NCI-H1417 (cell line): Measurements from ENCODE around the gene REN.

Source experiments
- DNase-seq, 3 experiments: peaks; one replicate each; lab custom pipeline; 2025; lab: John Stamatoyannopoulos, UW

Gene REN

DNA sequence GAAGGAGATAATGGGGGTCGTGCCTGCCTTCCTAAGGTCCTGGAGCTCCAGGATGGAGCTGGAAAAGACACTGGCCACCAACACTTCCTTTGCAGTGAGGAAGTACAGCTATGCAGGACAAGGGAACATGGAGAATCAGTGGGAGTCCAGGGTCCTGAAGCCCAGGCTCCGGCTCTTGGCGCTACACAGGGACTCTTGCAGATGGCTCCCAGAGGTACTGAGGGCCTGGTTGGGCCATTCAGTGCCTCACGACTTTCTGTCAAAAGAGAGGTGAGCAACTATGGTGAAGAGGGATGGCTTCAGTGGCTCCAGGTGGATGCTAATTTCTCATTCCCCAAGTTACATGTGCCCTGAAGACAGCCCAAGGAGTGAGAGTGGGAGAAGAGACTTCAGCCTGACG lies 12.5 kb downstream of the REN start:
- no peak for DNase-seq

DNA sequence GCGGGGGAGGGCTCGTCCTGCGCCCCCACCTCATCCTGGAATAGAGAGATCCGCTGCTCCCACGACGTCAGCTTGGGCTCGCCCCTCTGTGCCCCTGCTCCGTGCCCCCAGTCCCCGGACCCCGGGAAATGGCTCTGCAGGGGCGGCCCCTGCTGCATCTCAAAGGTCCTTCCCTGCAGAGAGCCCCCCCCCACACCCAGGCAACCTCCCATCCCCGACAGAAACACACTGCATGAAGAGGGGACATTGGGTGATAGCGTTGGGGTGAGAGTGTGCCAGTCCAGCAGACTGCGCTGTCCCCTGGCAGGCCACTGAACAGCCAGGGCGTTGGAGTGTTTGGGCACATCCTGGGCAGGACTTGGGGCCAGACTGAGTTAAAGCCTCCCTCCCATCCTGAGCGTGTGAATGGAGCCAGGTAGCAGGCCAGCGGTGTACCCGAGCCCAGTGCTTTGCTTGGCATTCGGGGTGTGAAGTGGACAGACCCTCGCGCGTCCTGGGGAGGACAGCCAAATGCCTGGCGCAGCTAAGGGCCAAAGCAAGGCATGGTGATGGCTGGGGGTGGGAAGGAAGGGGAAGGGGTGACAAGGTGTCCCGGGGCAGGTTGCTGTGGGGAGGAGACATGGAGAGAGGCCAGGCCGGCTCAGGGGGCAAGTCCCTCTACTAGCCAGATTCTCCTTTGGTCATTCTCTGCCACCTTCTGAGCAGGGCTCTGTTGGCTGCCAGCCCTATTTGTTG lies 13.7 kb downstream of the REN start:
- no peak for DNase-seq

DNA sequence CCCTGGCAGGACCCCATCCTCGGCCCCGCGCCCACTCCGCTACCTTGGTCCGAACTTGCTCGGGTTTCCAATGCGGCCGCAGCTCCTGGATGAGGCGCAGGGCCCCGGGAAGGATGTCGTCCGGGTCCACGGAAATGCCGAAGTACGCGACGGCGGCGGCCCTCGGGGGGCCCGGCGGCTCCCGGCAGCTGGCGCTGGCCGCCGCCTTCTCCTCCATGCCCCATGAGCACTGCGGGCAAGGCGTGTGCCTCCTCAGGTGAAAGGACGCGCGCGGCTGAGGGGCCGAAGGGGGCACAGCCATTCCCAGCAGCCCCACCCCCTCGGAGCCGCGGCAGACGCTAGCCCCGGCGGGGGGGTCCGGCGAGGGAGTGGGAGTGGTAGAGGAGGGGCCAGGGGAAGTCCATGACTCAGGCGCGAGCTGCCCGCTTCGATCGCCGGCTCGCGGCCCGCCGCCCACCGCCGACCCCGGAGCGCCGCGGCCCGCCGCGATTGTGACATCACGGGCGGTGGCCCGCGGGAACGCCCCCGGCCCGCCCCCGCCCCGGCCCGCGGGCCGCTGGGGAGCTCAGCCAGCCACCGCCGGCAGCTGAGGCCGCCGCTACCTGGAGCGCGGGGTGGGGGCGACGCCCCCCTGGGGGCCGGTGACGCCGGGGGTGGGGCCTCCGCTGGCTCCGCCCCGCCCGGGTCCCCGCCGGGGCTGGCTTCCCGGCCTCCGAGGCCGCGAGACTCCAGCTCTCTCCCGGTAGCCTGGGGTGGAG lies 14.4 kb downstream of the REN start, which contains the start of gene ETNK2:
Gene ETNK2 (minus strand): TSS at position 493 of the 758 bp plus-strand sequence. CDS start 192 bp downstream, at position 301.
- DNase-seq = peak; percentile 85 to 89 (median 87)

DNA sequence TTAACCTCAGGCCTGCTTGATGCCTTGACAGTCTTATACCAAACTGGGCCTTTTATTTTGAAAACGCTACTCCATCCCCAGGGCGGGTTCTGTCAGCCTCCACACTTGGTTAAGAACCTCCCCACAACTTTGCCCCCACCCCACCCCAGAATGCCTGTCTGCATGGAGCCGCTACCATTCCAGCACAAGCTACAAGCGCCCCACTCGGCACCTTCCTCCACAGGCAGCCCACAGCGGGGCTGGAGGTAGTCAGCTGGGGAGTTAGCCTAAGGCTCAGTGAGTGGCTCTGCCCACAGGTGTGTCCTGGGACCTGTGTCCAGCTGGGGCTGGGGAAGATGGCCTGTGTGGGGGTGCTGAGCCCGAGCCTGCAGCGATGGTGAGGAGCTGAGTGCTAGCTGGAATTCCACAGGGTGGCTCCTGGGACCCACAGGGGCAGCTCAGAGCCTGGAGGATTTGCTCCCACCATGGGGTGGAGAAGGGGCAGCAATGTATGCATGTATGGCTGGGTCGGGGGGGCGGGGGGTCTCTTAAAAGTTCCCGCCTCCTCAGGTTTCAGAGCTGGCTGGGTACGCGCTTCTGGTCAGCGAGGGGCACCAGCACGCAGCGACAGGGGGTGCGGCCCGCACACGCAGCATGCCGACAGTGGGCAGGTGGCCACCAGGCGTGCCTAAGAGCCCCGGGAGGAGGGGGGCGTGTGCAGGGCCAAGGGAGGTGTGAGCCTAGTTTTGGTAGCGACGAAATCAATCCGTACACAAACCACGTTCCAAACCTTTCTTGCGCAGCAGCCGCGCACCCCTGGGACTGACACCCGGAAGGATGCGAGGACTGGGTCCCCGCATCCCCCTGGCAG lies 15.2 kb downstream of the REN start:
- peak in 2 of 3 experiments; percentile 60 to 61 for DNase-seq

DNA sequence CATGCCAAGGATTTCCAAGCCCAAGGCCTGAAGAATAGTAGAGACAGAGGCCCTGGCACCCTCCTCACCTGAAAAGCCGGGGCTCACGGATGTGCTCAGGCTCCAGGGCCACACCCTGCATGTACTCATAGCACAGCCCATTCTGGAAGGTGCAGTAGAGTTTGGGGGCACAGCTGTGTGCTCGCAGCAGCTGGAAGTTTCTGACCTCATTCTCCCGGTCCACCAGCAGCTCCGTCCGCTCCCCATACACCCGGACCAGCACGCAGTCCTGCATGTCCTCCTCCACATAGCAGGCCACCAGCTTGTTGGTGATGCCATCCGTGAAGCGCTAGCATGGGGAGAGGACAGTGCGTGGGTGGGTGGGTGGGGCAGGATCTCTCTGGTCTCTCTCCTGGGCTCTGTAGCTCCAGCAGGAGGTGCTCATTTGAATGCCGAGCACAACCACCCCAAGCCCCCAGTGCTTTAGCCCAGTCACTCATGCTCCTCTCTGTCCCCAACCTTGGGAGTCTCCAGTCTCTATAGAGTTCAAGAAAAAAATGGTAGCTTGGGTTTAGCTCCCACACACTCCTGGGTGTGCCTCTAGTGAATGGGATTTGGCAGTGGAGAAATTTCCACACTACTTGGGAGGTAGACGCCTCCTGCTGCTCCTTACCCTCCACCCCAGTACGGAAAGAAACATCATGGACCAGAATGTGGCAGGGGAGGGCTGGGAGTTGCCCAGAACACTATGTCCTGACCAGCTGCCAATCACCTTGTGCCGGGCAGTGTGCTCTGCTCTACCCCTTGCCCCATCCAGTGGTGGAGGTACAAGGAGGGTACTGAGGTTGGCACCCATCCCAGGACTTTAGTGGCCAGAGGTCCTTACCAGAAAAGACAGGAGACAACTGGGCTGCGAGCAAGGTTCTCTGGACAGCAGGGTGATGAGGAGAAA lies 16.2 kb downstream of the REN start:
- DNase-seq = no peak

DNA sequence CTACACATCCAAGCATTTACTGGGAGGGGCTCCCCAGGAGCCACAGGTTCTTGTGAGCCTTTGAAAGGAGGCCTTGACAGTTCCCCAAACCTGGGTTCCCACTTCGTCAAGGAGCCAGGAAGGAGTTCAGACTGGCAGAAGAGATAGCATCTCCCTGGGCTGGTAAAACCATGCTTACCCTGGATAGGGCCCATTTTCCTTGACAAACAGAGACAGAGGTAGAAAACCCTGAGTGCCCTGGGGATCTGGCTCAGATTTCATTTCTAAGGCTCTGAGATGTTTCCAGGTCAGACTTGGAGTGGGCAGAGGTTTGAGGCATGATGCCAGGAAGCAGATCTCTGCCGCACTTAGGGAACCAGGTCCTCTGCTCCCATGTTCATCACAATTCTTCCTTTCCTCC lies 17.0 kb downstream of the REN start:
- DNase-seq = peak in 1 of 3 experiments; percentile 65

DNA sequence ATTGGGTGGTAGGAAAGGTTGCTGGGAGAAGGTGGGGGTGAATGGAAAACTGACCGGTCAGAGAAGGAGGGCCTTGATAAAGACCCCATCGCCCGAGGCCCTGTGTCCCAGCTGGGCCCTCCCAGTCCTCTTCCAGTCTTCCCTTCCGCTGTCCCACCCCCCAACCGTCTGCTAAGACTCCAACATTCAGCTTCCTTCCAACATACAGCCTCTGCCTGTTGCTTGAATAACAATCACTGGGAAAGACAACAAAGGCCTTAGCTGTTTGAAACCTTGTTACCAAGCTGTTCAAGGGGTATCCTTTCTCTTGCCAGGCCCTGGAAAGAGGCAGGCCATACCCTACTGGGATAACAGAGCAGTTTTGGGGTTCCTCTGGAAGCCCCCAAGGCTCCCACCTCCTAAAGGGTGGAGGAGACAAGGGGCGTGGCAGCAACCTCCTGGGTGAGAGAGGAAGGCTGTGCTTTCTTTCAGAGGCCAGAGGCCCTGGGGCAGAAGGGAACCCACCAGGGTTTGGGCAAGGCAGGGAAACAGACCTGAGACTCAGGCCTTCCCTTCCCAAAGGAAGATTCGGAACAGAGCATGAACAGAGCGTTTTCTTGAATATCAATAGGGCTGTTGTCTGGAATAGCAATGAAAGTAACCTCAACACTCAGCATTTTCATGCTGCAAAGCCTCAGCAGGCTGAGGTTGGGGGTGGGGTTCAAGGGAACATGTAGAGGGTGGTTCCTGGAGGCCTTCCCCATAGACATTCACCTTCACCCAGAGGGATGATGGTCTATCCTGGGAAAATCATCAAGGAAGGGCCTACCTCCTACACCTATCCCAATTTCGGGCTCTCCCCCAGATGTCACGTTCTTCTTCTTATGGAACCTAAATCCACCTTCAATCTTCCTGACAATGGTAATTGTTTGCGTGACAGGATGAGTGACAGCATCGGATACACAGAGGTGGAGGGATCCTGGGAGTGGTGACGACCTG lies 18.4 kb downstream of the REN start:
- DNase-seq = no peak

DNA sequence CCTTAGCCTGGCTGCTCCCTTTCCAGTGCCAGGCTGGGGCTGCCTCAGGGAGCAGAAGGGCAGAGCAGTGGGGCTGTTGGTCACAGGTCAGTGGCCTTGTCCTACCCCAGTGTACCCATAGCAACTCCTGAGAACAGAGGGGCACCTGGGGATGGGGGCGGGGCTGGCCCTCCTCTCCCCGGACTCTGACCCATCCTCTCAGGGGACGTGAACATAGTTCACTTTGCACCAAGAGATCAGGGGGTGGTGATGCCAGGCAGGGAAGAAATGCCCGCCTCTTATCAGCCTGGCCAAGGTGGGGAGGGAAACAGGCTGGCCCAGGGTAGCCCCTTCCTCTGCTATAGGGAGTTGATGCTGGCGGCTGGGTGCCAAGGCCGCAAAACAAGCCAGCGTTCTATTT lies 19.2 kb downstream of the REN start:
- DNase-seq = no peak

DNA sequence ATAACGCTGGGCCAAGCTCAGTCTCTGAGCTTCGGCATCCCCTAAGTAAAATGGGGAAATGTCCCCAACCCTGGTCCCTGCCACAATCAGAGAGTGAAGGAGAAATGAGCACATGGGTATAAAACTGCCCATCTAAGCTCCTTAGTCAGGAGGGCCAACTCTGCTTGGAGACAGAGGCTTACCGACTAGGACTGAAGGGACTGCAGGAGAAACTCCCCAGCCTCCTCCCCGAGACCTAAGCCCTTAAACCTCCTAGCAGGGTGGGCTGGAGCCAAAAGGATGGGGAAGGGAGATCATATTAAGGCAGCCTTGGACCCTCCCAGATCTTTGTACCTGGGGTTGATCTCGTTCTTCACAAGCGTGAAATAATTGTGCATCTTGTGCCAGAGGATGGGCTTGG lies 19.8 kb downstream of the REN start:
- no peak for DNase-seq

DNA sequence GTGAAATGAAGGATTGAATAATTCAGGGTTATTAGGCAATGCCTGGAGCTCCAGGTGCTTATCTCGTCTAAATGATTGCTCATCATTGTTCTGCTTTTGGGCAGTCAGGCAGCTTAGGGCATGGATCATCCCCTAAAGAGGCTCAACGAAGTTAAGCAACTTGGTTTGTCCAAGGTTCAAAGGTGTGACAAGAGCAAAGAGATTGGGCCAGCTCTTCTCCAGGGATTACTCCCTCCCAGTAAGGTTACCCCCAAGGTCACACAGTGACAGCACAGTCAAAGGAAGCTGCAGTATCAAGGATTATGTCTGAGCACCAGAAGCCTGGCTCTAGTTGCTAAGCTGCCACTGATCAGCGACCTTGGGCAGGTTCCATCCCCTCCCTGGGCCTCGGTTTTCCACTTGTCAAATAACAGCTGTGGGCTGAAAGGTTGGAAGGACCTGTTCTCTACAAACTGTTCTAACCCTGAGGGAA lies 21.1 kb downstream of the REN start:
- DNase-seq = no peak

DNA sequence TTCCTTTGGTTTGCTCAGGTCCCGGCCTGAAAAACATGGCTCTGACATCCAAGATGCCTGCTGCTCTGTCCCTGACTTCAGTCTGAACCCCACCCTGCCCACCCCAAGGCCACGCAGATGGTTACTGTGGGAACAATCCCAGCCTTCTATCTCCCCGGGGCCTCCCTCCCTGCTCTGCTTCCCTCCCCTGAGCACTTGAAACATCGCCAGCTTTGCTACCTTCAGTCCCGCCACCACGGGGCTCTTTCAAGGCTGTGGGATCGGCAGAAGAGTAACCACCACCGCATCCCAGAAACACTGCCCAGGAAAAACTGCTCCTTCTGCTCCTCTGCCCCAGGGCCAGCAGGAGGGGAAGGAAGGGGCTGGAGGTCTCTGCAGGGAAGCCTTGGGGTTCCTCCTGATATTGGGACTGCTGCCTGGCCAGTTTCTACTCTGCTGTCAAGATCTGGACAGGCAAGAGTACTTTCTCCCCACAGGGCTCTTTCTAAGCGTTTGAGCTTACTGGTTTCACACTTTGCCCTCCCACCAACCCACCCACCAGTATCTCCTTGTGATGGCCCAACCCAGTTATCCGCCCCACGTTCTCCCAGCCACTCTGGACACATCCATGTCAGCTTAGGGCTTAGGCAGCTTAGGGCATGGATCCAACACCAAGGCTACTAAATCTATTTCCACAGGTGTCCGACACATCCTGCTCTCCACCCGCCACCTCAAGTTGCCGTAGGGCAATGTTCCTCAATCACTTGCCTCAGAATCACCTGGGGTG lies 22.7 kb downstream of the REN start:
- no peak for DNase-seq

DNA sequence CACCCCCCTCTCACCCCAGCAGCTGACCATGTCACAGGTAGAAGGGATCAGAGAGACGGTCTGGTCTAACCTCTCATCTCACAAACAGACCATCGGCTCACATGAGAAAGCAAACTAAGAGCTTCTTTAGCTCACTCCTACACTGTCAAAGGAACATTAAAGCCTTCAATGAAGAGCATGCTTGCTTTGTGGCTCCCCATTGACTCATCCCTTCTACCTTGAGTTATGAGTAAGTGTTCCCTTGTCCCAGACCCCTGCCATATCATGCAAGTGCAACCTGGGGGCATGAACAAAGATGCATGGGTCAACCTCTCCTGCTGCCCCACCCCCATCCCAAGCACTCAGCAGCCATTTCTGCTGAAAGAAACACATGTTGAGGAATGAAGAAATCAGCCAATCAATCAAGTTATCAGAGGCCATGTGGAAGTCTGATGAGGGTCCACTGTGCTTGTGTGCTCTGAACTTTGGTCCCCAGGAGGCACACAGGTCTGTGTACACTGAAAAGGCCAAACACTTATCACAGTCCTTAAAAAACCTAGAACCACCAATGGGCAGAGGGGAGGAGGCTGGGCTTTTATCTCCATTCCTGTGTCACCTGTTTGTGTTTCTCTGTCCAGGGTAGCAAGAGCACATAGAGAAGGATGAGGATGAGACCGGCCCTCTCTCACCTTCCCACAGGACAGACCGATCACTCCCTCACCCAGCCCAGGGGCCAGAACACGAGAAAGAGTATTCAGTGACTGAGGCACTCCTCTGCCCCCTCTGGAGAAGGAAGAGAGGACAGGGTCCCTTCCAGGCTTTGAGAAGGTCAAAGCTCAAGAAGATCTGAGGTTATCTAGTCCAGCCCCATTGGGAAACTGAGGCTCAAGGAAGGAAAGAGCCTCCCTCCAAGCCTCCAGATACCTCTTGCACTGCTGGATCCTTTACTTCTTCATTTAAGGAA lies 23.8 kb downstream of the REN start:
- no peak for DNase-seq

DNA sequence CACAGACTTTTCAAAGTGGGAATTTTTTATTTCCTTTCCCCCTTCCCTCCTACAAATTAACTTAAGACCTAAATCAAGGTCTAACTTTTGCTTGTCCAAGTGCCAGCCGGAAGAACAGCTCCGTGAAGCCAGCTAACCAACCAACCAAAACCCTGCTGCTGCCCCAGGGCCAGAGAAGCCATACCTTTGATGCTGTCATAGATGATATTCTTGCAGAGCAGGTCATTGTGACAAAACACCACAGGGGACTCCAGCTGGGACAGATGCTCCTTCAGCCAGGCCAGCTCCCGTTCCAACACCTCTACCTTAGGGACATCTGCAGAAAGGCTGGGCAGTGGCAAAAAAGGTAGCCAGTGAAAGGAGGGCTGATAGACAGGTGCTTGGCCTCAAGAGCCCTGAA lies 25.0 kb downstream of the REN start:
- no peak for DNase-seq

DNA sequence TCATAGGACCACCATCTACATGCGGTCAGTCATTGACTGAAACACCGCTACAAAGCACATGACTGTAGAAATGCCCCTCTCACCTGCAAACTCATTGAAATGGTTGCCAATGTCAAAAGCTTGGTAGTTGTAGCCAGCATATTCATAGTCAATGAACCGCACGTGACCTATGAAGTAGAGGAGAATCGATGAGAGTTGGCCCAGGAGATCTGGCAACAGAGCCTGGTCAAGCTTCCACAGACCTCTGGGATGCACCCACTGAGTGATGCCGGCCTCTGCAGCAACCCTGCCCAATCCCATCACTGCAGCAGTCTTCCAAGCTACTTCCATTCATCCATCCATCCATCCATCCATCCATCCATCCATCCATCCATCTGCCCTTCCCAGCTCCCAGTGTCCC lies 26.2 kb downstream of the REN start:
- no peak for DNase-seq

DNA sequence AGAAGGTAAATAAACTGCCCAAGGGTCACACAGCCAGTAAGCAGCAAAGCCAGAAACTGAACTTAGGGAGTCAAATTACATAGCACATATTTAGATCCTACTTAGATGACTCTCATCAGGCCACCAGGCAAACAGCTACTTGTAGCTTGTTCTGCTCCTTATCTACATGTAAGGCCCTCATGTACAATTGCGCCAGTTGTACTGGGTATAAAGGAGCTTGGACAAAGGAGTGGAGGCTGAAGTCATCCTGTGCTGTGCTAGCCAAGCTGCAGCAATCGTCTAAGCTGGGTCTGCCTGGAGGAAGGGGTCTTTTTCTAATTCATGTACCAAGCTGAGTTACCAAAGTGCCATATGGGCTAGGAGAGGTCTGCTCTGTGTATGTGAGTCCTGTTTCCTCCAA lies 27.0 kb downstream of the REN start:
- no peak for DNase-seq

DNA sequence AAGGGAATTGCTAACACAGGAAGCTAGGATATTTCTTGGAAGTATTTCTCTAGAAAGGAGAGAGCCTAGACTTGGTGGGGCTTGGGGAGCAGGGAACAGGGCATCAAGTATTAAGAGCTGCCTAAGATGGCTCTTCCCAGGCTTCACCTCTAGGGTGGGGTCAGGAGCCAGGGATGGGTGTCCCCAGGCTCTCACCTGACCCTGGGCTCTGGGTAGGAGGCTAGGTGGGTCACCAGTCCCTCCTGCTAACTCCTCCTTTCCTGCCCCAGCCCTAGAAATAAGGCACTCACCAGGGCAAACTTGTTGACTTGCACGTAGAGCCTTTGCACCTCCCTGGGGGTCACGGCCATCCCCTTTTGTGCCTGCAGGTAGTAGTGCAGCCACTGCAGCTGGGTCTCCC lies 29.3 kb downstream of the REN start:
- no peak for DNase-seq

DNA sequence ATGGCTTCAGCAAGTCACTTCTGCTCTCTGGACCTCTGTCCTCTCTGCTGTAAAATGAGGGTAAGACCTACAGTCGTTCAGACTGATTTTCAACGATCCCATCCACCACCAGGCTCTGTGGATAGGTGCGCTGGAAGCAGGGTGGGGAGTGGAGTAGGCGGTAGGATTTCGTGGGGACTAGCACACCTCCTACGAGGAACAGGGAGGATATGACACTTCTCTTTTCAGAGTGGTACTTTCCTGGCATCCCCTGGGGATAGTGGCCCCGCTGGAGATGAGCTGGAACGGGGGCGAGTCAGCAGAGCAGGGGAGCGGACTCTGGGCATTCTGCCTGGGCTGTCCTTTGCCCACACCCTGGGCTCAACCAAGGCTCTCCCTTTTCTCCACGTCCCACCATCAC lies 32.0 kb downstream of the REN start:
- no peak for DNase-seq

DNA sequence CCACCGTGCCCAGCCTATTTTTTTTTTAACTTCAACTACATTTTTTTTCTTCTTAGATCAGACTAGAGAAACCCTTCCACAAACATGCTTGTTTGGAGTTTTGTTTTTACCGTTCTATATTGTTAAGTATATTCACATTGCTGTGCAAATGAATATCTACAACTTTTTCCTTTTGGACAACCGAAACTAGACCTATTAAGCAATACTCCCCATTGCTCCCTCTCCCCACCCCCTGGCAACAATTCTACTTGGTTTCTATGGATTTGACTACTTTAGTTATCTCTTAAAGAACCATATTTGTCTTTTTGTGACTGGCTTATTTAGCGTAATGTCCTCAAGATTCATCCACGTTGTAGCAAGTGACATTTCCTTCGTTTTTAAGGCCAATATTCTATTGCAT lies 33.4 kb downstream of the REN start:
- no peak for DNase-seq
